Measurements from ENCODE around the gene EZR.

EZR gene

DNA sequence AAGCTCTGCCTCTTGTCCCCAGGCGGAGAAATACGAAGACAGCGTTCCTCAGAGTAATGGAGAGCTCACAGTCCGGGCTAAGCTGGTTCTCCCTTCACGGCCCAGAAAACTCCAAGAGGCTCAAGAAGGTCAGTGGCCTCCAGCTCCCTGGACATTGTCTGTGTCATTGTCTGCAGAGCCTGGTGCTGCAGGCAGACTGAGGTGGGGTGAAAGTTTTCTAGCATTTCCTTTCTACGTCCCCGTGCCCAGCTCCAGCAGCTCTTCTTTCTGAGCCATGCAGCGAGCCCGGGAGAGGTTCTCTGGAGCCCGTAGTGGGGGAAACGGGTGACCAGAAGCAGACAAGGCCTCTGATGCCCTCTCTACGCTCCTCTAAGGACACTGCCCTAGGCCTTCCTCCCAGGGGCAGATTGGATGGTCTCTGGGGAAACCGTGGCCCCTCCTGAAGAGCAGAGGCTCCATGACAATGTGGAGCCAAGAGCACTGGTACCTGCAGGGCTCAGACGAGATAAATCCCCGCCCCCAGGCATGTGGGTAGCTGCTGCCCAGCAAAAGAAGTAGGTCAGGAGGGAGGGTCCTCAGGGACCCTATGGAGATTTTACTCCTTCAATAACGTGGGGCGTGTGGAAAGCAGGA is 58.4 kb downstream of the EZR start:
- DNase-seq (ENCODE audit: low read depth in 2 of 2): no peak

DNA sequence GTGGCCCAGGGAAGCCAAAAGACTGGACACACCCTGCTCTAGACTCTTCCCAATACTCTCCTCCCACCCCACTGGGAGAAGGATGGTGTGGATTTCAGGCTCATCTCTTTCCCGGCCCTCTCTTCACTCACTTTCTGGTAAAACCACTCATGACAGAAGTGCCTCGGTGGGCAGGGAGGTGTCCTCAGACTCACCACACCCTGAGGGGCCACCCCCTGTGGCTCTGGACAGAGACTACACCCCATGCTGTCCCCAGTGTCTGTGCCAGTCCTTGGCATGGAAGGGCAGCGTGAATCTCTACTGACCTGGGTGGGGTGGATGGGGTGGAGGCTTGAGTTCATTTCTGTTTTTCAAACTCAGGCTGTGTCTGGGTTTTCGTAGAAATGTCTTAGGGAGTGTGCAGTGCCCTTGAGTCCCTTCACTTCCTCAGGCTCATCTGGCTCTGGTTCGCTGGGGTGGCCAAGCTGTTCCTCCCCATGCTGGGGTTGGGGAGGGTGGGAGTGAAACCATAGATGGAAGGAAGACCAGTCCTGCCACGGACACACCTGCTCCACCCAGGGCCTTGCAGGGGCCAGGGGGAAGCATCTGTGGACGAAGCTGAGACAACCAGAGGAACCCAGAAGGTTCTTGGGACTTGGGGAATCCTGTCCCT is 59.1 kb downstream of the EZR start:
- no peak for DNase-seq (ENCODE audit: low read depth in 2 of 2)

DNA sequence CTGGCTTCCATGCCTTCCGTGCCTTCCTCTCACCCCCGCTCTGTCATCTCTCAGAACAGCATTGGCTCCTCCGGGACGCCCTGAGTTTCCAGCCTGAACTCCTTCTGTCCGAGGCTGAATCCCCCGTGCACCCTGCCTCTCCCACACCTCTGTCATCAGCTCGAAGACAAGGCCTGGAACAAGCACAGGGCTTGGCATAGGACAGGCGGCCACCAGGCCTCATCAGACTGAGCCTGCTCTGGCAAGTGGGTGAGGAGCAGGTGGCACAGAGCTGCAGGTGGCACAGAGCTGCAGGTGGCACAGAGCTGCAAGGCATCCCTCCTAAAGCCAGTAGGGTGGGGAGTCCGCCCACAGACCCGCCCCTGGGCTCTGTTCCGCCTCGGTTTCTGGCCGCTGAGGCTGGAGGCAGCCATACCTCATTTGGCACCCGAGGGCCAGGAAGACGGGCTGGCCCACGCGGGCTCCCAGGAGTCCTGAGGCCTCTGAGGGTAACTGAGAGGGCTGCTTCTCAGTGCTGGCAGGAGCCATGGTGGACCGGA is 60.2 kb downstream of the EZR start:
- no peak for DNase-seq (ENCODE audit: low read depth in 2 of 2)

DNA sequence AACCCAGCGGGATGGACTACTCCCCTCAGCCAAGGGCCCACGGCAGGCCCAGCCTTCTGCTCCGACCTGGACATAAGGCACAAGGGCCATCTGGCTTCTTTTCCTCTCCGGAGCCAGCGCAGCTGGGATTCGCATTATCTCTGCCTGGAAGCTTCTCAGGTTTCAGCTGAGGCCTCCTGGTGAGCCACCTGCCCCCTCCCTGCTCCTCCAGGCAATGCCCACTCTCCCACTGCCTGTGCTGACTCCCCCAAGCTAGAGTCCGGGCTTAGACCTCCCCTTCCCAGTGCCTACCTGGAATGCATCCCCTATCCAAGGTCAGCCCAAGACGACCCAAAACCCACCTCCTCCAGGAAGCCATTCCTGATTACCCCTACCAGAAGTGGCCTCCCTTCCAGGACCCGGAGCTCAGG is 60.7 kb downstream of the EZR start:
- DNase-seq (ENCODE audit: low read depth in 2 of 2): no peak

DNA sequence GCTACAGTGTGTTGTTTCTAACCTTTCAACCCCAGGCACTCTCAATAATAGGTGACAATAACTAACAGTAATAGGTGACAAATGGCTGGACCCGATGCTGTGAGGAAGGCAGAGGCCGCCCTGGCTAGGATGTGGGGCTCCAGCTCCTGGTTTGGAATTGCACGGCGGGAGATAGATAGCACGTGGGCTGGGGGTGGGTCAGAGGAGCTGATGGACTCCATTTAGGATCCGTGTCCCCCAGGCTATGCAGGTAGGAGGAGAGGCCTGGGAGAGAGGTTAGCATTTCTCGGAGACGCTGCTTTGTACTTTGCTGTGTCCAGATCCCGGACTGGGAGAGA is 61.4 kb downstream of the EZR start:
- DNase-seq (ENCODE audit: low read depth in 2 of 2): no peak

DNA sequence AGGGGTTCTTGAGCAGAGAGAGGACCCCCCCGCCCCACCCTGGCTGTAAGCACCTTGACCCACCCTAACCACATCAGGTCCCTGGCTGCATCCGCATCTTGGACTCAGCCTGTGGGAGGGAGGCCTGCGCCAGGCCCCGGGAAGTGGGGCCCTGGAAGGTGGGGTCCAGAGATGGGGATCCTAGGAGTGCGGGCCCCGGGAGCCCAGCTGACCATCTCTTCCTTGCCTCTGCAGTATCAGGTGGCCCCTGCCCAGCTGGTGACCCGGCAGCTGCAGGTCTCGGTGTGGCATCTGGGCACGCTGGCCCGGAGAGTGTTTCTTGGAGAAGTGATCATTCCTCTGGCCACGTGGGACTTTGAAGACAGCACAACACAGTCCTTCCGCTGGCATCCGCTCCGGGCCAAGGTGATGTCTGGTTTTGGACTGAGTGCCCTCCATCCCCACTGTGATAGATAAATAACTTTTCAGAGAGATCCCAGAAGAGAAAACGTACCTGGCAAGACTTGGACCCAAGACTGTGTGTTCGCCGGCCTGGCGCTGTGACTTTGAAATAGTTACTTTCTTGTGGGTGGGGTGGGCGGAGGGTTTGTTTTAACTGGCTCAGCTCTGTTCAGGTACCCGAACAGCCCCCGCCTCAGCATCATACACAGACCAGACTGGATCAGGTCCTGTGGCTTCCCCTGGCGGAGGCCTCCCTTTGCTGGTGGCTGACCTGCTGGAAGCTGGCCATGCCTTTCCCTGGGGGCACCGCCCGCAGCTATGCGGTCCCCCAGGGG is 62.0 kb downstream of the EZR start:
- DNase-seq (ENCODE audit: low read depth in 2 of 2): no peak

DNA sequence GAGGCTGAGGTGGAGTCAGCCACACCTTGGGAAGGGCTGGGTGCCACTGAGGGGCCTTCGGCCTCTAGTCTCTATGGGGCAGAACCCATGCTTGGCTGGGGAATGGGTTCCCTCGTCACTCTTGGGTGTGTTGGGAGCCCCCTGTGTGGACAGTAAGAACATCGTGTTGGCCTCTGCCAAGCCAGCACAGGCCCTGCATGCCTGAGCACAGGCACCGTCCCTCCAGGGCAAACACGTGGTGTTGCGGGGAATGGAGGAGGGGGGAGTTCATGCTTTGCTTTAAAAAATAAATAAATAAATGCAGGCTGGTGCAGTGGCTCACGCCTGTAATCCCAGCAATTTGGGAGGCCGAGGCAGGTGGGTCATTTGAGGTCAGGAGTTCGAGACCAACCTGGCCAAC is 63.0 kb downstream of the EZR start:
- no peak for DNase-seq (ENCODE audit: low read depth in 2 of 2)

DNA sequence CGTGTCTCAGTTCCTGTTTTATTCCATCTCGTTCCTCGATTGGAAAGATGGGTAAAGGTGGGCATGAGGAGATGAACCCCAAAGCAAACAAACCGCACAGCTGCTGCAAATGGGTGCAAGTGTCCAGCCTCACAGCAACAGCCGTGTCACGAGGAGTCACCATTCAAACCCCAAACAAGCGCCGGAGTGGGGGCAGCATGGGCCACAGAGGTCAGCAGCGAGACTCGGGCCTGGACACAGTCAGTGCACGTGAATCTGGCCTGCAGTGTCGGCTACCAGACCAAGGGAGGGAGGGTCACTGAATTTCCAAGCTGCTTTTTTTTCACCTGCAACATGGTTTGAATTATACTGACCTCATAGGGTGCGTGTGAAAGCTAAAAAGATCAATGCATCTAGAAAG is 63.5 kb downstream of the EZR start:
- no peak for DNase-seq (ENCODE audit: low read depth in 2 of 2)

DNA sequence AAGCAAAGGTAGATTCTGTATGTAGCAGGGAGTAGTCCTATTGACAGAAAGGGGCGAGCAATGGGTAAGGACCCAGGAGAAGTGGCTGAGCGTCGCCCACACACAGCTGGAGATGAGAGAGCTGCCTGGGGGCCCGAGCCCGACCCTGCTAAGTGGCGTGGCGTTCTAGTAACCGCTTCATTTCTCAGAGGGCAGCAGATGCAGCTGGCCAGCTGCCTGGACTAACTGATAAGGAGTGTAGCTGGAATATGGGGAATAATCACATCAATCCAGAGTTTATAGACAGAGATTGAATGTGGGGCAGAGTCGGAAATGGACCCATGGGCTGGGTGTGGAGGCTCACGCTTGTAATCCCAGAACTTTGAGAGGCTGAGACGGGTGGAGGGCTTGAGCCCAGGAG is 64.4 kb downstream of the EZR start:
- DNase-seq (ENCODE audit: low read depth in 2 of 2): no peak

DNA sequence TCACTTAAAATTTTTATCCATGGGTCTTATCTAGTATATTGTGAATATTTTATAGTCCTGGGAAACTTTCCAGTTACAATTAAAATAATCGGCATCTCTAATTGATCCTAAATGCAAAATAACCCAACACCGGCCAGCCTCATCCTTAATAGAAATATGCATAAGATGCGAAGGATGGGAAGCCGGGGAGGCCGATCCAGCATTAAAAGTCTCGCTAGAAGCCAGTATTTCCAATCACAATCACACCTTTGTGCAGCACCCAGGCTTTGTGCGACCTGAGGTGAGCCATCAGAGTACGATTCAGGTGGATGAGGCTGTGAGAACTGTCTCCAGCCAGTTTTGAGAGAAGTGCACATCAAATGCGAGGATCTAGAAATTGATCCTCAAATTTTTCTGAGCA is 65.4 kb downstream of the EZR start:
- DNase-seq (ENCODE audit: low read depth in 2 of 2): no peak

DNA sequence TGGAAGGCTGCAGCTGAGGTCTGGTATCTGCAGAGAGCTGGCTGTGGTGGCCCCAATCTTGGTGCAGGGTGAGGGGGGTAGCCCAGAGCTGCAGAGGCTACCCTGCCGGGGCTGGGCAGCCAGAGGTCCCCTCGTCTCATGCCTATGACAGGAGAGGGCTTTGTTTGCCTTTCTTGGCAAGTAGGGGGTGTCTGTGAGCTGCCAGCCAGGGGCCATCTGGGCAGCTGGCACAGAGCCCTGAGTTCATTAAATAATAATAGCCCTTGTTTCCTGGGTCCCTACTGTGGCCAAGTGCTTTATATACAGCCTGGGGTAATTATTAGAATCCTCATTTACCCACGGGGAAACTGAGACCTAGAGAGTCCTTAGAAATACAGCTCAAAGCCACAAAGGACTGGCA is 66.6 kb downstream of the EZR start:
- no peak for DNase-seq (ENCODE audit: low read depth in 2 of 2)

DNA sequence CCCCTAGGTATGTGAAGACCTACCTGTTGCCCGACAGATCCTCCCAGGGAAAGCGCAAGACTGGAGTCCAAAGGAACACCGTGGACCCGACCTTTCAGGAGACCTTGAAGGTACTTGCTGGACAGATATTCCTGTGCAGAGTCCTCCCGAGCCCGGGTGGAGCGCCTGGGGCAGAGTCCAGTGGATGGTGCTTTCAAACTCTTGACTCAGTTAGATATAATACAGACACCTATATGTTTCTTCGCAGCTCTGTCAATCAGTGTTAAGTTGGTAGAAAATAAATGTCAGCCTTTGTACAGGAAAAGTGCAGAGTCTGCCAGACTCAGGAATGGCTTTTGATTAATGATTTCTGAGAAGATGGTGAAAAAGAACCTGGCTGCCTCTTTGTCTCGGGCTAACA is 67.2 kb downstream of the EZR start:
- DNase-seq (ENCODE audit: low read depth in 2 of 2): no peak

DNA sequence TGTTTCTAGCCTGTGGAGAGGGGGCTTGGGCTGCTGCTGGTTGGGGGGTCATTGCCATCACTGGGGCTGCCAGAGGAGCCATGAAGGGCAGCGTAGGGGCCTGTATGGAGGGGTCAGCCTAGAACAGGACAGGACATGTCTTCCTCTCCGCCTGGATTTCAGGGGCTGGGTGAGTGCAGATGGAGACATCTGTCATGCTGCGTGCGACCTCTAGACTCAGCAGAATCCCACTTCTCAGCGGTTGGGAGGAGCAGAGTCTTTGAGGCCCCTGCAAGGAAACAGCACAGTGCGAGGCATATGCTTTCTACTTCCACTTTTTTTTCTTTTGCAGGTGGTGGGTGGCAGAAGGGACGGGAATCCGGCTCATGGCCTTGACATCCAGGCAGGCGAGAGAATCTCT is 67.9 kb downstream of the EZR start:
- DNase-seq (ENCODE audit: low read depth in 2 of 2): no peak

DNA sequence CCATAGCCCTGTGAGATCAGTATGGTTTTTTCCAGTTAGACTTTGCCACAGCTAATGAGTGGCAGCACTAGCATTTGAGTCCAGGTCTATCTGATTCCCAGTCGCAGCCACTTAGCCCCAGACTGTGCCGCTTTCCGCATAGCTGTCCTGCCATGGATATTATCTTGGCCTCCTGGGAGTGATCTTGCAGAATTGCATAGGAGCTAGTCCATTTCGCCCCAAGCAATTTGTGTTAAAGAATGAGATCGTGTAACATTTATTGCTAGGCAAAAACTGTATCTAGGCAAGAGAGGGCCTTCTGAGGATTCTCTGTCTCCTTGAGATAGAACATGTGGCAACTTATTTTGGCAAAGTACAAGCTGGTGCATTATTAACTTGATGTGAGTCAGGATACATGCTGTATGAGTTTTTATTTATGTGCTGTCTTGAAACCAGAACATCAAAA is 74.2 kb downstream of the EZR start:
- DNase-seq (ENCODE audit: low read depth in 2 of 2): no peak

DNA sequence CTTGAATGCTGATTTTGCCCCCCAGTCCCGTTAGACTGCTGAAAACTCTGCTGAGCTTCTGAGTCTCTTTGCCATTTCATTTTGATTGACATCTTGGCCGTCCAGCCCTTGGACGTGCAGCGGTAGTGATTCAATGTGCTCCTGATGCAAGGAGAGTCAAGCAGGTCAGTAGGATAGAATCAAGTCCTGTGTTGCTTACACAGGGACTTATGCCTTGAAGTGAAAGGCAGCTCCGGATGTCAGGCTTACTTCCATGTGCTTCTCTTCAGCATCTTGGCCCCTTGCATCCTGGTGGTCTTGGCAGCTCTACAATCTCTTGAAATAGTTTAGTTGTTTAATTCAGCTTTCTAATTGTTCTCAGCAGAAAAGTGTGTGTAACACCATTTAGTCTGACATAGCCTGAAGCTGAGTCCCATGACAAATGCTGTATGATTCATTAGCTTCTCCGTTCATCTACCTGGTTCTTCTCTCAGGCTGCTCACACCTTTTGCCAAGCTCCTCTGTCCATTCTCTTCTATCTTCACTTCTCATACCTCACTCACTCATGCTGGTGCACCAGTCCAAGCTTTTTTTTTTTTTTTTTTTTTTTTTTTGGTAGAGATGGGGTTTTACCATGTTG is 76.0 kb downstream of the EZR start:
- DNase-seq (ENCODE audit: low read depth in 2 of 2): no peak

DNA sequence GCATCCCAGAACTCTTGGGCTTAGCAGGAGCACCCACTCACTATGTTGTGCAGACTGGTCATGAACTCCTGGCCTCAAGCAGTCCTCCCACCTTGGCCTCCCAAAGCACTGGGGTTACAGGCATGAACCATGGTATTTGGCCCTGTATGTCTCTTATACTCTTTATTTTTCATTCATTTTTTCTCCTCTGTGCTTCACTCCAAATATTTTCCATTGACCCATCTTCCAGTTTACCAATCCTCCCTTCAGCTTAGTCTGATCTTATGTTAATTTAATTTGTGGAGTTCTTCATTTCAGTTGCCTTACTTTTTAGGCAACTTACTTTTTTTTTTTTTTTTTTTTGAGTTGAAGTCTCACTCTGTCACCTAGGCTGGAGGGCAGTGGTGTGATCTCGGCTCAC is 79.5 kb downstream of the EZR start:
- no peak for DNase-seq (ENCODE audit: low read depth in 2 of 2)

DNA sequence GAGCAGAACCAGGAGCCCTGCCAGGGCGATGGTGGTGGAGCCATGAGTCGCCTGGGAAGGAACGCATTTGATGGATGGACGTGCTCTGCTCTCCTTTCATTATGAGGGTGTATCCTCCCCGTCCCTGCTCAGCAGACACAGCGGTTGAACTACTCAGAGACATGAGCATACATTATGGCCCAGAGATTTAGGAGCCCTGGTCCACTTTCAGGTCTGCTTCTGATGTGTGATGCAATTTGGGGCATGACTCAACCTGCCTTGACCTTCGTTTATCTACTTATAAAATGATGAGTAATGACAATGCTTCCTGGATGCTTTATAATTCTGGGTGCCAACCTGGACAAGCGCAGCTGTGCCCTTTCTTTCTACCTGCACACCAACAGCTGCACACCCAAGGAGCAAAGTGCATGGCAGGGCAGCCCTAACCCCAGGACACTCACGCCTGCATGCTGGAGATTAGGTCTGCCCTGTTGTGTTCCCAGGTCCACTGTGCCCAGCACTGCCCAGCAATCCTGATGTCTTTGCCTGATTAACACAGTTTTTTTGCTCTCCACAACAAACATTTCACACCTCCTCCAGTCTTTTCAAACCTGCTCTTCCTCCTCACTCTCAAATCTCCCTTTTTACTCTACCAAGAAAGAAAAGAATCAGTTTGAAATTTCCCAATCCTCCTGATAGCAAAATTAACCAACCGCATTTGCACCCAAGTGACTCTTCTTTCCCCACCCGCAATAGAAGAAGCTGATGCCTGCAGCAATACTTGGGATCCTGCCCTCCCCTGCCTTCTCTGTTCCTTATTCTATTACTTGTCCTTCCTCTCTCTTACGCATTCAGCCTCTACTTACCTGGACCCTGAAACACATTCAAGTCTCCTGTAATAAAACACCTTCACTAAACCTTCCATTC is 81.2 kb downstream of the EZR start:
- DNase-seq (ENCODE audit: low read depth in 2 of 2): no peak

DNA sequence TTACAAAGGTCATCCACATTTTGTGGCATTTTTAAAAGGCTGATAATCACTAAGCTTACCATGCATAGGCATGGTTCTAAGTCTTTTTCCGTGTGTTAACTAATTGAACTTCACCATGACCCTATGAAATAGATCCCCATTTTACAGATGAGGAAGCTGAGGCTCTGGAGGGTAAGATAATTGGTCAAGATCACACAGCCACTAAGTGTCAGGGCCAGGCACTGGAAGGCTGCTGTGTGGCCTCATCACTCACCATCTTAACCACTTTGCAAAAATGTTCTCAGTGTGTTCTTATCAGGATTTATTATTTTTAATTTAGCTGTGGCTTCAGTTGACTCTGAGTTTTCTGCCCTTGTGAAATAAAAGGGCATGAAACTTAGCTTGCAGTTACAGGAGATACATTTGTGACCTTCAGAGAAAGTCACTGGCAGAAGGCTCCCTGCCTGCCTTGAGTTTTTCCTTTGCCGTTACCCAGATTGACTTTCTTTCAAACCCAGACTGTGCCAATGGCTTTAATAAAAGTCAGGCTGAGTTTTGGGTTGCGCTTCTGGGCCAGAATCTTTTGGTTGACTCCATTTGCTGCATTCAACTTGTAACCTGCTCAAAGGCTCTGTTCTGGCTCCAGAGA is 82.0 kb downstream of the EZR start:
- DNase-seq (ENCODE audit: low read depth in 2 of 2): no peak

DNA sequence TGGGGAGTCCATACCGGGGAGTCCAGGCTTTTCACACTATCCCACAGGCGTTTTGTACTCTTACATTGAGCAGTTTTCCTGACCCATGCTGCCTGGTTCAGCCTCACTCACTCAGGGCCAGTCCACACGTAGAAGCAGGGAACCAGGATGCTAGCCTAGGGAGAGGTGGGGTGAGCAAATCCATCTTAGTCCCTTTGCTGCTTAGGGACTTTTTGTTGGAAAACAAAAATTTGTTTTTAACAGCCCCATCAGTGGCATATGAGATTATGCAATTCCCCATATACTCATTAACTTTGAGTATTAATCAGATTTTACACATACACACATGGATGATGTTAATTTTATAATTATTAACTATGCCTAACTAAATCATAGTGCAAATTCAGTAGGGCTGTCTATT is 84.2 kb downstream of the EZR start:
- no peak for DNase-seq (ENCODE audit: low read depth in 2 of 2)

DNA sequence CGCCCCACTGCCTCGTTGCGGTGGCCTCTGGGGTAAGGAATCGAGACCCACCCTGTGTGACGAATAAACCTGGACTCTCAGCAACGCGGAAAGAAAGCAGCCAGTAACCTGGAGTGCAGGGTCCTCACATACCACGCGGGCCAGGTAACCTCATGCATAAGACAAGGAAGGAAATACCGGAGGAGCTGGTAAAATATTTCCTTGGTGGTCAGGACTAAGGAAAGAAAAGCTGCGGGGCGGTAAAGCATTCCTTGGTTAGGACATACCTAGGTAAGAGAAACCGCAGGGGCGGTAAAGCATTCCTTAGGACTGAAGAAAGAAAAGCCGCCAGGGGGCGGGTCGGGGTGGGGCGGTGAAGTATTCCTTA is 88.6 kb downstream of the EZR start:
- DNase-seq (ENCODE audit: low read depth in 2 of 2): no peak

DNA sequence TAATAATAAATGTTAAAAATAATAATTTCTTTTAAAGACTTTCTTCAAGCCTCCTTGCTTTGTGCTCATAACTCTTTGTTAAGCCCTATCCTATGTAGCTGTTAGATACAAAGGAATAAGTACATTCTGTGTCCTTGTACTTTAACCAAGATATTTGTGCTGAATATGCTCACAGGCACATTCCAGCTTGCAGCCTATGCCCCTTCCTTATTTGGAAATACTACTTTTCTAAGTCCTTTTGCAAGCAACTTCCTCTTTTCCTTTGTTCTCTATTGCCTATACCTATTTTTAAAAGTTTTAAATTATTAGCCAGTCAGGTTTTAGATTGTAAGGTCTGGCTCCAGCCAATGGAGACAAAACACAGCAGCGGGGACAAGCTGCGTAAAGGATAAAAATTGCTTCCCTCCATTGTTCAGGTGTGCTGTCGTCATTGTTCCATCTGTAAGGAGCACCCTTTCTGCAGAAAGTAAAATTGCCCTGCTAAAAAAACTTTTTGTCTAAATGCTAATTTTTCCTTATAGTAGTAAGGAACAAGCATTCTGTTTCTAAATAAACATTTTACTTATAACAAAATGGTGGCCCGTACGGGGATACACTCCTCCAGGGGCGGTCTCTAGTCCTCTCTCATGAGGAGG is 89.1 kb downstream of the EZR start:
- no peak for DNase-seq (ENCODE audit: low read depth in 2 of 2)
